HepG2 (cell line): ENCODE measurements around the gene MARK2. TPM values are rescaled to one million over a fixed set of nuclear protein-coding genes. Genes with fewer than 3 reads are reported as not detected.

Experiments used
- ATAC-seq: fragments of 200-7000 bp; cut with Tn5 transposase; 3 replicates; pipeline ENCODE4 v1.9.1; 2020; ENCODE audit warnings: mild to moderate bottlenecking, moderate library complexity
- BruUV-seq: library from RNA; stranded (reverse); fragments of 400-500 nt; replicated peaks from 2 replicates; lab custom pipeline; 2021; lab: Mats Ljungman, UMichigan
- CTCF ChIA-PET: fragments of 300-600 bp; formaldehyde crosslinking; extraction: SDS; loops from one replicate; lab custom pipeline; 2021; ENCODE audit warnings: low total read pairs, inconsistent platforms, low intra/inter-chr PET ratio; lab: Yijun Ruan, JAX
- POLR2A ChIA-PET: fragments of 350-600 bp; sonication (Branson Sonifier 250); formaldehyde crosslinking; loops from one replicate; lab custom pipeline; 2020; ENCODE audit warnings: antibody characterized with exemption, inconsistent platforms; lab: Yijun Ruan, JAX
- DNase-seq: peaks from one replicate; pipeline ENCODE4 v3.0.0-alpha.2; 2015; ENCODE audit warnings: low spot score
- FAIRE-seq: peaks from 3 replicates; lab custom pipeline; 2011; peaks lifted over from hg19 to GRCh38; lab: Jason Lieb, UNC
- H2AFZ ChIP-seq: one replicate; pipeline ENCODE4 v1.6.1; 2011; ENCODE audit warnings: low read length, inconsistent platforms
- H3K27ac ChIP-seq: fragments of 300-600 bp; 3 replicates; pipeline ENCODE4 v1.8.0; 2011; ENCODE audit warnings: mixed run types, mild to moderate bottlenecking, mixed read lengths, low read length, inconsistent platforms; ENCODE audit not compliant: insufficient read depth; ENCODE audit errors: extremely low read length
- H3K27me3 ChIP-seq, 2 experiments: fragments of 200-600 bp in 1 of 2; 2 replicates in 1 of 2; 3 replicates in 1 of 2; pipeline versions ENCODE4 v1.6.0 to v1.8.0; 2011; ENCODE audit warnings: low read length in 2 of 2, mild to moderate bottlenecking in 2 of 2, moderate library complexity in 2 of 2, inconsistent platforms in 1 of 2; ENCODE audit not compliant: insufficient read depth in 2 of 2, control insufficient read depth in 1 of 2
- H3K36me3 ChIP-seq, 2 experiments: fragments of 200-600 bp in 1 of 2; replicated peaks in 1 of 2; 2 replicates in 1 of 2; 3 replicates in 1 of 2; pipeline versions ENCODE4 v1.5.1 to v1.8.0; 2011; ENCODE audit warnings: low read length in 2 of 2, inconsistent platforms in 1 of 2; ENCODE audit not compliant: insufficient read depth in 2 of 2, control insufficient read depth in 1 of 2
- H3K4me1 ChIP-seq: 2 replicates; pipeline ENCODE4 v1.5.1; 2012; ENCODE audit warnings: low read length, inconsistent platforms; ENCODE audit not compliant: insufficient read depth
- H3K4me2 ChIP-seq: 2 replicates; pipeline ENCODE4 v1.6.0; 2011; ENCODE audit warnings: low read depth, low read length, inconsistent platforms
- H3K4me3 ChIP-seq, 3 experiments: fragments of 200-600 bp in 1 of 3; sonication (generic), shearing (Covaris generic) in 1 of 3; replicated peaks in 1 of 3; 2 replicates each; pipeline ENCODE4 v1.5.1; 2011 to 2016; ENCODE audit warnings: low read length in 3 of 3, inconsistent platforms in 2 of 3, low read depth in 2 of 3, mild to moderate bottlenecking in 2 of 3, control low read depth in 1 of 3, mixed read lengths in 1 of 3; ENCODE audit not compliant: insufficient read depth in 1 of 3
- H3K79me2 ChIP-seq: one replicate; pipeline ENCODE4 v1.6.1; 2011; ENCODE audit warnings: low read length, inconsistent platforms; ENCODE audit not compliant: insufficient read depth
- H3K9ac ChIP-seq: 2 replicates; pipeline ENCODE4 v1.6.0; 2011; ENCODE audit warnings: mild to moderate bottlenecking, low read depth, low read length, inconsistent platforms; ENCODE audit not compliant: insufficient read depth
- H3K9me3 ChIP-seq: 2 replicates; pipeline ENCODE4 v1.5.1; 2012; ENCODE audit warnings: mild to moderate bottlenecking, low read length
- H4K20me1 ChIP-seq: 2 replicates; pipeline ENCODE4 v1.6.0; 2011; ENCODE audit warnings: inconsistent platforms, mild to moderate bottlenecking, low read length, moderate library complexity; ENCODE audit not compliant: insufficient read depth
- ATM ChIP-seq: fragments of 450-650 bp; IDR thresholded peaks from 2 replicates; pipeline ENCODE4 v1.7.1; 2017; ENCODE audit warnings: mild to moderate bottlenecking, borderline replicate concordance
- KDM5A ChIP-seq: fragments of 200-600 bp; sonication (generic); IDR thresholded peaks from 2 replicates; pipeline ENCODE4 v1.7.0; 2018; ENCODE audit warnings: antibody characterized with exemption, mild to moderate bottlenecking, low read length, borderline replicate concordance
- KMT2B ChIP-seq: IDR thresholded peaks from 2 replicates; pipeline ENCODE4 v1.6.1; 2016; ENCODE audit warnings: missing genetic modification reagents, missing compliant biosample characterization
- MAF1 ChIP-seq: sonication (generic); formaldehyde crosslinking; IDR thresholded peaks from 2 replicates; pipeline ENCODE4 v1.5.0; 2020; ENCODE audit warnings: missing genetic modification reagents, borderline replicate concordance
- RFX3 ChIP-seq: IDR thresholded peaks from 2 replicates; pipeline ENCODE4 v1.6.1; 2016; ENCODE audit warnings: missing biosample characterization, missing genetic modification reagents
- U2AF1 ChIP-seq: fragments of 200-400 bp; formaldehyde crosslinking; optimal IDR thresholded peaks from 2 replicates; pipeline ENCODE3; 2017; ENCODE audit warnings: mild to moderate bottlenecking, low read depth, low read length
- ZBTB3 ChIP-seq: sonication (generic); formaldehyde crosslinking; IDR thresholded peaks from 2 replicates; pipeline ENCODE4 v1.4.0; 2020; ENCODE audit warnings: low read depth, mild to moderate bottlenecking, moderate library complexity, missing genetic modification reagents, borderline replicate concordance
- ZFP82 ChIP-seq: sonication (generic); formaldehyde crosslinking; IDR thresholded peaks from 2 replicates; pipeline ENCODE4 v1.5.1; 2020; ENCODE audit warnings: mild to moderate bottlenecking, missing genetic modification reagents, borderline replicate concordance
- ZNF331 ChIP-seq: sonication (generic); formaldehyde crosslinking; IDR thresholded peaks from 2 replicates; pipeline ENCODE4 v1.4.0; 2020; ENCODE audit warnings: missing genetic modification reagents
- ZNF431 ChIP-seq: sonication (generic); formaldehyde crosslinking; IDR thresholded peaks from 2 replicates; pipeline ENCODE4 v1.9.0; 2022; ENCODE audit warnings: missing genetic modification reagents, low read depth, mild to moderate bottlenecking, borderline replicate concordance
- ZNF441 ChIP-seq: sonication (generic); formaldehyde crosslinking; IDR thresholded peaks from 2 replicates; pipeline ENCODE4 v1.7.0; 2021; ENCODE audit warnings: missing genetic modification reagents, borderline replicate concordance
- ZNF484 ChIP-seq: sonication (generic); formaldehyde crosslinking; IDR thresholded peaks from 2 replicates; pipeline ENCODE4 v1.5.1; 2020; ENCODE audit warnings: mild to moderate bottlenecking, low read depth, missing genetic modification reagents, borderline replicate concordance
- ZNF678 ChIP-seq: sonication (generic); formaldehyde crosslinking; IDR thresholded peaks from 2 replicates; pipeline ENCODE4 v1.4.0; 2020; ENCODE audit warnings: mild to moderate bottlenecking, missing genetic modification reagents
- ZNF775 ChIP-seq: sonication (generic); formaldehyde crosslinking; IDR thresholded peaks from 2 replicates; pipeline ENCODE4 v1.4.0; 2020; ENCODE audit warnings: missing genetic modification reagents, mild to moderate bottlenecking, moderate library complexity, borderline replicate concordance
- ZSCAN31 ChIP-seq: sonication (generic); formaldehyde crosslinking; IDR thresholded peaks from 2 replicates; pipeline ENCODE4 v1.5.0; 2020; ENCODE audit warnings: low read depth, mild to moderate bottlenecking, missing genetic modification reagents
- WGBS: methylation state at CpG from one replicate; pipeline ENCODE4 v1.1.6; 2017; ENCODE audit warnings: low lambda C conversion rate; 5-methylcytosine and 5-hydroxymethylcytosine counted together
- in situ Hi-C: cut with HindIII; loops from 2 replicates; pipeline ENCODE4 v1.10.0; 2017; ENCODE audit warnings: low pct_unique_long_range_greater_than_20kb; ENCODE audit not compliant: extremely low pct_ligation_motif_present
- intact Hi-C: fragments of 100-400 bp; cut with micrococcal nuclease; formaldehyde crosslinking; loops from one replicate; pipeline ENCODE4 v1.10.0; 2022; ENCODE audit not compliant: unreplicated experiment
- polyA plus RNA-seq, 8 experiments: library from polyadenylated mRNA; depleted of rRNA in 3 of 8; stranded (reverse) in 7 of 8; unstranded in 1 of 8; fragments of >200 nt; fragmentation: Illumina TruSeq in 4 of 8; extraction: Trizol in 4 of 8; gene quantifications; 2 replicates each; pipeline versions ENCODE4 v1.2.1 to v1.2.3, GENCODE V29; 2011 to 2016; ENCODE audit warnings: low read depth in 4 of 8, missing spikeins in 1 of 8, mixed read lengths in 1 of 8; ENCODE audit not compliant: insufficient read depth in 1 of 8
- total RNA-seq, 5 experiments: library from RNA; depleted of rRNA; stranded (reverse); fragments of >200 nt; fragmentation: Illumina TruSeq; extraction: Trizol; gene quantifications; 2 replicates each; pipeline ENCODE4 v1.2.3, GENCODE V29; 2016; ENCODE audit warnings: low read depth in 1 of 5
- TF ChIP-seq, protein P1 (sequence below): sonication (generic); formaldehyde crosslinking; IDR thresholded peaks from 2 replicates; pipeline ENCODE4 v1.4.0; 2020; ENCODE audit warnings: mild to moderate bottlenecking, missing genetic modification reagents
- TF ChIP-seq, protein P2 (sequence below): sonication (generic); formaldehyde crosslinking; IDR thresholded peaks from 2 replicates; pipeline ENCODE4 v1.4.0; 2020; ENCODE audit warnings: missing genetic modification reagents, borderline replicate concordance

MARK2 gene
- total and polyA plus RNA-seq, 2 of the 13 experiments (the other 11 are each of a cell fraction or from before 2014, with no cell fraction given) = 13.5 to 13.9 TPM

DNA sequence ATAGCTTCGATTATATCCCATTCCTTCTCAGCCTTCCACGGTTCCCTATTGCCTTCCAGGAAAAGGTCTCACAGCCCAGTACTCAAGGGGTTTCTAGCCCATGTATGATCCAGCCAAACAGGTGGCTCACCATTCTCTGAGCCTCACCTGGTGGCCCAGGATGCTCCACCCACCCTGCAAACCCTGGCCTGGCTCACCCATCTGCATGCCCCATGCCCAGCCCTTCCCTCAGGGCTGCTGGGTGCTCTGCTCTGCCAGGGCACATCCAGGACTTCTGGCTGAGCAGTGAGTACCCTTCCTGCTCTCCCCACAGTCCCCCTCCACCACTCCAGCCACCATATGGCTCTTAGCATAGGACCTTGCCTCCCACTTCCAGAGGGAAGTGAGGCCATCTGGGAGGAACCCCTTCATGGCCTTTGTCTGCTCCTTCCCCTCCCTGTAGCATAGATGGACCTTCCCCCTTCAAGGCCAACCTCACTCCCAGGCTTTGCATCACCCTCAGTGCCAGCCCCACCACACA, 83.8 kb downstream of the MARK2 start:
- ChIA-PET CTCF (no interaction called here), POLR2A (no interaction called here)
- no TSS peak for BruUV-seq
- in situ Hi-C loops = no loop called here
- H4K20me1 ChIP-seq = no peaks in the 10 kb centered on the region
- DNase-seq (no peak), FAIRE-seq (no peak), ATAC-seq (no peak)
- H2AFZ ChIP-seq = no peak overlapping the region
- no peak overlapping the region for H3K4me2 ChIP-seq
- H3K4me1 ChIP-seq = peaks cover 40% of the 10 kb centered on the region
- no peak overlapping the region for H3K4me3 ChIP-seq
- H3K79me2 ChIP-seq = no peaks in the 10 kb centered on the region
- no peak for TF ChIP-seq ZSCAN31 (CRISPR knock-in tag)
- TF ChIP-seq ZNF331 (CRISPR knock-in tag) = no peak
- no peak for TF ChIP-seq ZNF431 (CRISPR knock-in tag)
- no peak for TF ChIP-seq ZNF678 (CRISPR knock-in tag)
- no peak for TF ChIP-seq ZBTB3 (CRISPR knock-in tag)
- no peak for TF ChIP-seq MAF1 (CRISPR knock-in tag)
- TF ChIP-seq ZNF484 = no peak
- TF ChIP-seq, protein P1, sequence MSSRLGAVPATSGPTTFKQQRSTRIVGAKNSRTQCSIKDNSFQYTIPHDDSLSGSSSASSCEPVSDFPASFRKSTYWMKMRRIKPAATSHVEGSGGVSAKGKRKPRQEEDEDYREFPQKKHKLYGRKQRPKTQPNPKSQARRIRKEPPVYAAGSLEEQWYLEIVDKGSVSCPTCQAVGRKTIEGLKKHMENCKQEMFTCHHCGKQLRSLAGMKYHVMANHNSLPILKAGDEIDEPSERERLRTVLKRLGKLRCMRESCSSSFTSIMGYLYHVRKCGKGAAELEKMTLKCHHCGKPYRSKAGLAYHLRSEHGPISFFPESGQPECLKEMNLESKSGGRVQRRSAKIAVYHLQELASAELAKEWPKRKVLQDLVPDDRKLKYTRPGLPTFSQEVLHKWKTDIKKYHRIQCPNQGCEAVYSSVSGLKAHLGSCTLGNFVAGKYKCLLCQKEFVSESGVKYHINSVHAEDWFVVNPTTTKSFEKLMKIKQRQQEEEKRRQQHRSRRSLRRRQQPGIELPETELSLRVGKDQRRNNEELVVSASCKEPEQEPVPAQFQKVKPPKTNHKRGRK (CRISPR knock-in tag) = no peak
- TF ChIP-seq ZFP82 (CRISPR knock-in tag) = no peak
- TF ChIP-seq, protein P2, sequence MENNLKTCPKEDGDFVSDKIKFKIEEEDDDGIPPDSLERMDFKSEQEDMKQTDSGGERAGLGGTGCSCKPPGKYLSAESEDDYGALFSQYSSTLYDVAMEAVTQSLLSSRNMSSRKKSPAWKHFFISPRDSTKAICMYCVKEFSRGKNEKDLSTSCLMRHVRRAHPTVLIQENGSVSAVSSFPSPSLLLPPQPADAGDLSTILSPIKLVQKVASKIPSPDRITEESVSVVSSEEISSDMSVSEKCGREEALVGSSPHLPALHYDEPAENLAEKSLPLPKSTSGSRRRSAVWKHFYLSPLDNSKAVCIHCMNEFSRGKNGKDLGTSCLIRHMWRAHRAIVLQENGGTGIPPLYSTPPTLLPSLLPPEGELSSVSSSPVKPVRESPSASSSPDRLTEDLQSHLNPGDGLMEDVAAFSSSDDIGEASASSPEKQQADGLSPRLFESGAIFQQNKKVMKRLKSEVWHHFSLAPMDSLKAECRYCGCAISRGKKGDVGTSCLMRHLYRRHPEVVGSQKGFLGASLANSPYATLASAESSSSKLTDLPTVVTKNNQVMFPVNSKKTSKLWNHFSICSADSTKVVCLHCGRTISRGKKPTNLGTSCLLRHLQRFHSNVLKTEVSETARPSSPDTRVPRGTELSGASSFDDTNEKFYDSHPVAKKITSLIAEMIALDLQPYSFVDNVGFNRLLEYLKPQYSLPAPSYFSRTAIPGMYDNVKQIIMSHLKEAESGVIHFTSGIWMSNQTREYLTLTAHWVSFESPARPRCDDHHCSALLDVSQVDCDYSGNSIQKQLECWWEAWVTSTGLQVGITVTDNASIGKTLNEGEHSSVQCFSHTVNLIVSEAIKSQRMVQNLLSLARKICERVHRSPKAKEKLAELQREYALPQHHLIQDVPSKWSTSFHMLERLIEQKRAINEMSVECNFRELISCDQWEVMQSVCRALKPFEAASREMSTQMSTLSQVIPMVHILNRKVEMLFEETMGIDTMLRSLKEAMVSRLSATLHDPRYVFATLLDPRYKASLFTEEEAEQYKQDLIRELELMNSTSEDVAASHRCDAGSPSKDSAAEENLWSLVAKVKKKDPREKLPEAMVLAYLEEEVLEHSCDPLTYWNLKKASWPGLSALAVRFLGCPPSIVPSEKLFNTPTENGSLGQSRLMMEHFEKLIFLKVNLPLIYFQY (CRISPR knock-in tag) = no peak
- no peak for TF ChIP-seq ZNF775 (CRISPR knock-in tag)
- no peak for TF ChIP-seq U2AF1
- TF ChIP-seq KDM5A = no peak
- no peak for TF ChIP-seq ZNF441
- no peak for TF ChIP-seq RFX3 (CRISPR knock-in tag)
- no peak for TF ChIP-seq KMT2B
- TF ChIP-seq ATM = no peak
- TF ChIP-seq, all 625 proteins: peak for 0
- Histone ChIP-seq H3K9me3 (no peaks in the 10 kb centered on the region), H3K27me3 (peaks cover 0 to 4% of the 10 kb centered on the region in 2 experiments; a peak in 2 of 5 replicates), H3K27ac (no peak overlapping the region), H3K36me3 (no peaks in the 10 kb centered on the region), H3K9ac (no peak overlapping the region)
- WGBS = 26% methylated on average over 2 of the region's 2 CpGs
- intact Hi-C loops = no loop called here
